GM23338 (cell line): ENCODE results near the gene TENT5A. TPM values are rescaled to one million over a fixed set of nuclear protein-coding genes. Genes with fewer than 3 reads are reported as not detected.
"Not testable (repeated sequence)": the region's sequence is repeated elsewhere in the genome, so short reads cannot be mapped to it uniquely, and the experiment has no call there.

ENCODE experiments used
- ATAC-seq: fragments of 200-7000 bp; cut with Tn5 transposase; 3 replicates; pipeline ENCODE4 v1.9.1; 2020
- DNase-seq: peaks from one replicate; pipeline ENCODE4 v3.0.0-alpha.2; 2015; ENCODE audit warnings: low spot score
- H2AFZ ChIP-seq: fragments of 200-600 bp; sonication (generic); 2 replicates; pipeline ENCODE4 v1.8.0; 2016; ENCODE audit warnings: antibody characterized with exemption, mild to moderate bottlenecking, moderate library complexity
- H3F3A ChIP-seq: fragments of 200-600 bp; sonication (generic); replicated peaks from 2 replicates; pipeline ENCODE4 v1.8.0; 2017; ENCODE audit warnings: antibody characterized with exemption, mixed run types, low read depth
- H3K27ac ChIP-seq: fragments of 200-600 bp; sonication (generic); 2 replicates; pipeline ENCODE4 v1.6.1; 2016; ENCODE audit warnings: low read depth
- H3K27me3 ChIP-seq: fragments of 200-600 bp; sonication (generic); 2 replicates; pipeline ENCODE4 v1.8.0; 2016; ENCODE audit warnings: mild to moderate bottlenecking, mixed run types, moderate library complexity; ENCODE audit not compliant: insufficient read depth
- H3K36me3 ChIP-seq: fragments of 200-600 bp; sonication (generic); 2 replicates; pipeline ENCODE4 v1.8.0; 2016; ENCODE audit warnings: mild to moderate bottlenecking; ENCODE audit not compliant: insufficient read depth
- H3K4me1 ChIP-seq: fragments of 200-600 bp; sonication (generic); 2 replicates; pipeline ENCODE4 v1.8.0; 2016; ENCODE audit warnings: mild to moderate bottlenecking, moderate library complexity; ENCODE audit not compliant: insufficient read depth
- H3K4me2 ChIP-seq: fragments of 200-600 bp; sonication (generic); 2 replicates; pipeline ENCODE4 v1.7.1; 2017; ENCODE audit warnings: mixed run types
- H3K4me3 ChIP-seq: fragments of 200-600 bp; sonication (generic); 2 replicates; pipeline ENCODE4 v1.6.1; 2016; ENCODE audit warnings: mixed run types
- H3K79me2 ChIP-seq: fragments of 200-600 bp; sonication (generic); replicated peaks from 2 replicates; pipeline ENCODE4 v1.8.0; 2017; ENCODE audit warnings: mild to moderate bottlenecking; ENCODE audit not compliant: insufficient read depth
- H3K9me2 ChIP-seq: fragments of 200-600 bp; sonication (generic); 2 replicates; pipeline ENCODE4 v1.8.0; 2017; ENCODE audit not compliant: insufficient read depth
- H4K20me1 ChIP-seq: fragments of 200-600 bp; sonication (generic); replicated peaks from 2 replicates; pipeline ENCODE4 v1.8.0; 2017; ENCODE audit warnings: mild to moderate bottlenecking; ENCODE audit not compliant: insufficient read depth
- H3K27ac Mint-ChIP-seq: 2 replicates; pipeline ENCODE4 v1.8.0; 2020; ENCODE audit warnings: inconsistent platforms, mild to moderate bottlenecking, moderate library complexity, mixed read lengths
- H3K27me3 Mint-ChIP-seq: 3 replicates; pipeline ENCODE4 v1.8.0; 2022; ENCODE audit warnings: low read depth, mild to moderate bottlenecking, moderate library complexity, mixed read lengths, inconsistent platforms; ENCODE audit not compliant: insufficient read depth, poor library complexity
- H3K36me3 Mint-ChIP-seq: 3 replicates; pipeline ENCODE4 v1.8.0; 2021; ENCODE audit warnings: low read depth, mild to moderate bottlenecking, inconsistent platforms, moderate library complexity, mixed read lengths
- H3K4me1 Mint-ChIP-seq: 3 replicates; pipeline ENCODE4 v1.8.0; 2020; ENCODE audit warnings: mild to moderate bottlenecking, inconsistent platforms, mixed read lengths
- H3K4me3 Mint-ChIP-seq: 3 replicates; pipeline ENCODE4 v1.8.0; 2021; ENCODE audit warnings: moderate library complexity, mild to moderate bottlenecking, inconsistent platforms, mixed read lengths
- H3K9me3 Mint-ChIP-seq: 3 replicates; pipeline ENCODE4 v1.8.0; 2020; ENCODE audit warnings: moderate library complexity, mild to moderate bottlenecking, inconsistent platforms, mixed read lengths
- JUNB ChIP-seq: IDR thresholded peaks from one replicate; pipeline ENCODE4 v1.6.1; 2016; ENCODE audit warnings: antibody characterized with exemption; ENCODE audit not compliant: unreplicated experiment
- NANOG ChIP-seq: IDR thresholded peaks from 2 replicates; pipeline ENCODE4 v1.6.1; 2016; ENCODE audit warnings: antibody characterized with exemption, borderline replicate concordance
- POLR2AphosphoS5 ChIP-seq: IDR thresholded peaks from 2 replicates; pipeline ENCODE4 v1.6.1; 2016; ENCODE audit warnings: antibody characterized with exemption, low read depth
- ZNF331 ChIP-seq: fragments of 250-450 bp; sonication (Bioruptor Pico); IDR thresholded peaks from 2 replicates; pipeline ENCODE4 v1.5.0; 2020; ENCODE audit warnings: low read depth, mild to moderate bottlenecking, moderate library complexity
- polyA plus RNA-seq: library from polyadenylated mRNA; unstranded; fragments of >200 nt; fragmentation: Nextera tagmentation; extraction: Ambion mirVana; gene quantifications from 2 replicates; pipeline ENCODE4 v1.2.1, GENCODE V29; 2016
- total RNA-seq: library from RNA; depleted of rRNA; stranded (reverse); fragments of >200 nt; shearing (Covaris generic); gene quantifications from 2 replicates; pipeline ENCODE4 v1.2.3, GENCODE V29; 2014
- TF ChIP-seq, protein P1 (sequence below): fragments of 250-450 bp; sonication (Bioruptor Pico); IDR thresholded peaks from 2 replicates; pipeline ENCODE4 v1.5.0; 2020; ENCODE audit warnings: mild to moderate bottlenecking, moderate library complexity
- TF ChIP-seq, protein P2 (sequence below): IDR thresholded peaks from one replicate; pipeline ENCODE4 v1.6.1; 2018; ENCODE audit warnings: antibody characterized with exemption; ENCODE audit not compliant: unreplicated experiment

The TENT5A gene
- total and polyA plus RNA-seq, 2 experiments from 2014 or later, result 3.8 to 4.7 TPM

DNA sequence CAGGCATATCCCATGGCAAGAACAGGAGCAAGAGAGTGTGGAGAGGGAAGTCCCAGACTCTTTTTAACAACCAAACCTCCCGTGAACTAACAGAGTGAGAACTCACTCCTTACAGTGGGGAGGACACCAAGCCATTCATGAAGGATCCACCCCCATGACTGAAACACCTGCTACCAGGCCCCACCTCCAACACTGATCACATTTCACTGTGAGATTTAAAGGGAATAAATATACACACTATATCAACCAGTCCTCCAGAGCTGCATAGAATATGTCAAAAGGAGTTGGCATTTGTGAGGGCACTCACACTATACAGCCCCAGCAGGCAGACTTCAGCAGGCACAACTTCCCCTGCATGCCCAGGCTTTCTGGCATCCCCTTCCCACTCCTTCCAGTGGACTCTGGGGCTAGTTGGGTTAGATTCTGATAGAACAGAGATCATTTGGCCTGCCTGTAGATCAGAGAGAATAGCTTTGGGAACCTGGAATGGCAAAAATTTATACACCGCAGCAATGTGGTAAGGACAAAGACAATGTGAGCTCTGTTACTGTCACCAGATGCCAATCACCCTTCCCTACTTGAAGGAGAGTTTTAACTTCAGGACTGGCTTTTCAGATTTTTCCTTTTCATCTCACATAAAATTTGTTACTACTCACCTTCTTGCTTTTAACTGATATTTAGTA, 25.2 kb upstream of the TENT5A start (continued):
- TF ChIP-seq, protein P1, sequence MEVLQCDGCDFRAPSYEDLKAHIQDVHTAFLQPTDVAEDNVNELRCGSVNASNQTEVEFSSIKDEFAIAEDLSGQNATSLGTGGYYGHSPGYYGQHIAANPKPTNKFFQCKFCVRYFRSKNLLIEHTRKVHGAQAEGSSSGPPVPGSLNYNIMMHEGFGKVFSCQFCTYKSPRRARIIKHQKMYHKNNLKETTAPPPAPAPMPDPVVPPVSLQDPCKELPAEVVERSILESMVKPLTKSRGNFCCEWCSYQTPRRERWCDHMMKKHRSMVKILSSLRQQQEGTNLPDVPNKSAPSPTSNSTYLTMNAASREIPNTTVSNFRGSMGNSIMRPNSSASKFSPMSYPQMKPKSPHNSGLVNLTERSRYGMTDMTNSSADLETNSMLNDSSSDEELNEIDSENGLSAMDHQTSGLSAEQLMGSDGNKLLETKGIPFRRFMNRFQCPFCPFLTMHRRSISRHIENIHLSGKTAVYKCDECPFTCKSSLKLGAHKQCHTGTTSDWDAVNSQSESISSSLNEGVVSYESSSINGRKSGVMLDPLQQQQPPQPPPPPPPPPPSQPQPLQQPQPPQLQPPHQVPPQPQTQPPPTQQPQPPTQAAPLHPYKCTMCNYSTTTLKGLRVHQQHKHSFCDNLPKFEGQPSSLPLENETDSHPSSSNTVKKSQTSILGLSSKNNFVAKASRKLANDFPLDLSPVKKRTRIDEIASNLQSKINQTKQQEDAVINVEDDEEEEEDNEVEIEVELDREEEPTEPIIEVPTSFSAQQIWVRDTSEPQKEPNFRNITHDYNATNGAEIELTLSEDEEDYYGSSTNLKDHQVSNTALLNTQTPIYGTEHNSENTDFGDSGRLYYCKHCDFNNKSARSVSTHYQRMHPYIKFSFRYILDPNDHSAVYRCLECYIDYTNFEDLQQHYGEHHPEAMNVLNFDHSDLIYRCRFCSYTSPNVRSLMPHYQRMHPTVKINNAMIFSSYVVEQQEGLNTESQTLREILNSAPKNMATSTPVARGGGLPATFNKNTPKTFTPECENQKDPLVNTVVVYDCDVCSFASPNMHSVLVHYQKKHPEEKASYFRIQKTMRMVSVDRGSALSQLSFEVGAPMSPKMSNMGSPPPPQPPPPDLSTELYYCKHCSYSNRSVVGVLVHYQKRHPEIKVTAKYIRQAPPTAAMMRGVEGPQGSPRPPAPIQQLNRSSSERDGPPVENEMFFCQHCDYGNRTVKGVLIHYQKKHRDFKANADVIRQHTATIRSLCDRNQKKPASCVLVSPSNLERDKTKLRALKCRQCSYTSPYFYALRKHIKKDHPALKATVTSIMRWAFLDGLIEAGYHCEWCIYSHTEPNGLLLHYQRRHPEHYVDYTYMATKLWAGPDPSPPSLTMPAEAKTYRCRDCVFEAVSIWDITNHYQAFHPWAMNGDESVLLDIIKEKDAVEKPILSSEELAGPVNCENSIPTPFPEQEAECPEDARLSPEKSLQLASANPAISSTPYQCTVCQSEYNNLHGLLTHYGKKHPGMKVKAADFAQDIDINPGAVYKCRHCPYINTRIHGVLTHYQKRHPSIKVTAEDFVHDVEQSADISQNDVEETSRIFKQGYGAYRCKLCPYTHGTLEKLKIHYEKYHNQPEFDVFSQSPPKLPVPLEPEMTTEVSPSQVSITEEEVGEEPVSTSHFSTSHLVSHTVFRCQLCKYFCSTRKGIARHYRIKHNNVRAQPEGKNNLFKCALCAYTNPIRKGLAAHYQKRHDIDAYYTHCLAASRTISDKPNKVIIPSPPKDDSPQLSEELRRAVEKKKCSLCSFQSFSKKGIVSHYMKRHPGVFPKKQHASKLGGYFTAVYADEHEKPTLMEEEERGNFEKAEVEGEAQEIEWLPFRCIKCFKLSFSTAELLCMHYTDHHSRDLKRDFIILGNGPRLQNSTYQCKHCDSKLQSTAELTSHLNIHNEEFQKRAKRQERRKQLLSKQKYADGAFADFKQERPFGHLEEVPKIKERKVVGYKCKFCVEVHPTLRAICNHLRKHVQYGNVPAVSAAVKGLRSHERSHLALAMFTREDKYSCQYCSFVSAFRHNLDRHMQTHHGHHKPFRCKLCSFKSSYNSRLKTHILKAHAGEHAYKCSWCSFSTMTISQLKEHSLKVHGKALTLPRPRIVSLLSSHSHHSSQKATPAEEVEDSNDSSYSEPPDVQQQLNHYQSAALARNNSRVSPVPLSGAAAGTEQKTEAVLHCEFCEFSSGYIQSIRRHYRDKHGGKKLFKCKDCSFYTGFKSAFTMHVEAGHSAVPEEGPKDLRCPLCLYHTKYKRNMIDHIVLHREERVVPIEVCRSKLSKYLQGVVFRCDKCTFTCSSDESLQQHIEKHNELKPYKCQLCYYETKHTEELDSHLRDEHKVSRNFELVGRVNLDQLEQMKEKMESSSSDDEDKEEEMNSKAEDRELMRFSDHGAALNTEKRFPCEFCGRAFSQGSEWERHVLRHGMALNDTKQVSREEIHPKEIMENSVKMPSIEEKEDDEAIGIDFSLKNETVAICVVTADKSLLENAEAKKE (CRISPR knock-in tag), result no peak
- TF ChIP-seq JUNB, result no peak
- TF ChIP-seq NANOG, result no peak
- no peak for TF ChIP-seq POLR2AphosphoS5
- TF ChIP-seq, protein P2, sequence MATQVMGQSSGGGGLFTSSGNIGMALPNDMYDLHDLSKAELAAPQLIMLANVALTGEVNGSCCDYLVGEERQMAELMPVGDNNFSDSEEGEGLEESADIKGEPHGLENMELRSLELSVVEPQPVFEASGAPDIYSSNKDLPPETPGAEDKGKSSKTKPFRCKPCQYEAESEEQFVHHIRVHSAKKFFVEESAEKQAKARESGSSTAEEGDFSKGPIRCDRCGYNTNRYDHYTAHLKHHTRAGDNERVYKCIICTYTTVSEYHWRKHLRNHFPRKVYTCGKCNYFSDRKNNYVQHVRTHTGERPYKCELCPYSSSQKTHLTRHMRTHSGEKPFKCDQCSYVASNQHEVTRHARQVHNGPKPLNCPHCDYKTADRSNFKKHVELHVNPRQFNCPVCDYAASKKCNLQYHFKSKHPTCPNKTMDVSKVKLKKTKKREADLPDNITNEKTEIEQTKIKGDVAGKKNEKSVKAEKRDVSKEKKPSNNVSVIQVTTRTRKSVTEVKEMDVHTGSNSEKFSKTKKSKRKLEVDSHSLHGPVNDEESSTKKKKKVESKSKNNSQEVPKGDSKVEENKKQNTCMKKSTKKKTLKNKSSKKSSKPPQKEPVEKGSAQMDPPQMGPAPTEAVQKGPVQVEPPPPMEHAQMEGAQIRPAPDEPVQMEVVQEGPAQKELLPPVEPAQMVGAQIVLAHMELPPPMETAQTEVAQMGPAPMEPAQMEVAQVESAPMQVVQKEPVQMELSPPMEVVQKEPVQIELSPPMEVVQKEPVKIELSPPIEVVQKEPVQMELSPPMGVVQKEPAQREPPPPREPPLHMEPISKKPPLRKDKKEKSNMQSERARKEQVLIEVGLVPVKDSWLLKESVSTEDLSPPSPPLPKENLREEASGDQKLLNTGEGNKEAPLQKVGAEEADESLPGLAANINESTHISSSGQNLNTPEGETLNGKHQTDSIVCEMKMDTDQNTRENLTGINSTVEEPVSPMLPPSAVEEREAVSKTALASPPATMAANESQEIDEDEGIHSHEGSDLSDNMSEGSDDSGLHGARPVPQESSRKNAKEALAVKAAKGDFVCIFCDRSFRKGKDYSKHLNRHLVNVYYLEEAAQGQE, result no peak
- no peak for TF ChIP-seq ZNF331

GRCh38 chr6:81776219-81776618, 23.7 kb upstream of the TENT5A start:
- H3K4me3 Mint-ChIP-seq, H3K4me1 Mint-ChIP-seq, H3K4me3 ChIP-seq: not testable (repeated sequence)

More at GRCh38 chr6:81776219-81776618, 23.7 kb upstream of the TENT5A start:
- H3K27ac Mint-ChIP-seq, H3F3A ChIP-seq, H3K9me3 Mint-ChIP-seq, H2AFZ ChIP-seq, H3K27me3 ChIP-seq, H3K4me2 ChIP-seq, H4K20me1 ChIP-seq, H3K27ac ChIP-seq, H3K36me3 Mint-ChIP-seq, H3K4me1 ChIP-seq, H3K79me2 ChIP-seq, H3K36me3 ChIP-seq, H3K27me3 Mint-ChIP-seq, DNase-seq, ATAC-seq: not testable (repeated sequence)
- peaks cover 10% of the 10 kb centered on the region; the same call in 1 of the 2 replicates for H3K9me2 ChIP-seq
